ENCODE measurements around the gene NONO. TPM values are rescaled to one million over a fixed set of nuclear protein-coding genes. Genes with fewer than 3 reads are reported as not detected.

NONO gene
- total RNA-seq, 2 donors from 2014 or later: 553 to 671 TPM

DNA sequence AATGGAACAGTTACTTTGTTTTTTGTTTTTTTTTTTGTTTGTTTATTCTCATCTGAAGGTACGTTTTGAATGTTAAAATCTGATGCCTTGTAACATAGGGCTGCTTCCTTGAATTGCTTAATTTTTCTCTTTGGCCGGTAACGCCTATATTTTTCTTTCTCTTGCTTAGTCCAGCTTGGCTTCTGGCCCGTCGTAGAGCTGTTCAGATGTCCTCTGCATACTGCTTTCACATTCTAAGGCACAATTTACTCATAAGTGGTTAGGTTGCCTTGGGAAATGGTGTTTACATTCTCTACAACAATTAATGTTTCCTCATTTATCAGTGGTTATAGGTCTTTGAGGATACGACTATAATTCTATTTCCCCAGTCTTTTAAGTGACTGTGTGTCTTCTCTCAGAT, 7.9 kb downstream of the NONO start:
- Mint-ChIP-seq H3K4me1 (no peaks in the 10 kb centered on the region), H3K4me3 (no peak overlapping the region), H3K9me3 (peaks cover 35% of the 10 kb centered on the region), H3K27ac (no peak overlapping the region), H3K27me3 (ENCODE audit: insufficient read depth) (no peaks in the 10 kb centered on the region), H3K36me3 (ENCODE audit: low read depth) (peaks cover 49% of the 10 kb centered on the region)
- TF ChIP-seq, protein P1, sequence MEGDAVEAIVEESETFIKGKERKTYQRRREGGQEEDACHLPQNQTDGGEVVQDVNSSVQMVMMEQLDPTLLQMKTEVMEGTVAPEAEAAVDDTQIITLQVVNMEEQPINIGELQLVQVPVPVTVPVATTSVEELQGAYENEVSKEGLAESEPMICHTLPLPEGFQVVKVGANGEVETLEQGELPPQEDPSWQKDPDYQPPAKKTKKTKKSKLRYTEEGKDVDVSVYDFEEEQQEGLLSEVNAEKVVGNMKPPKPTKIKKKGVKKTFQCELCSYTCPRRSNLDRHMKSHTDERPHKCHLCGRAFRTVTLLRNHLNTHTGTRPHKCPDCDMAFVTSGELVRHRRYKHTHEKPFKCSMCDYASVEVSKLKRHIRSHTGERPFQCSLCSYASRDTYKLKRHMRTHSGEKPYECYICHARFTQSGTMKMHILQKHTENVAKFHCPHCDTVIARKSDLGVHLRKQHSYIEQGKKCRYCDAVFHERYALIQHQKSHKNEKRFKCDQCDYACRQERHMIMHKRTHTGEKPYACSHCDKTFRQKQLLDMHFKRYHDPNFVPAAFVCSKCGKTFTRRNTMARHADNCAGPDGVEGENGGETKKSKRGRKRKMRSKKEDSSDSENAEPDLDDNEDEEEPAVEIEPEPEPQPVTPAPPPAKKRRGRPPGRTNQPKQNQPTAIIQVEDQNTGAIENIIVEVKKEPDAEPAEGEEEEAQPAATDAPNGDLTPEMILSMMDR (conservative IDR thresholded peaks at IDR 0.05): no peak
- Histone ChIP-seq H3K4me1 (ENCODE audit: control insufficient read depth, insufficient read depth, low read length) (no peaks in the 10 kb centered on the region), H3K27ac (ENCODE audit: low read depth, low read length) (no peak overlapping the region), H3K9me3 (ENCODE audit: control insufficient read depth, low read length) (no peaks in the 10 kb centered on the region), H3K9ac (ENCODE audit: extremely low read depth, low read length, poor library complexity, severe bottlenecking) (no peak overlapping the region), H3K4me3 (ENCODE audit: low read length) (no peak overlapping the region), H3K36me3 (ENCODE audit: control insufficient read depth, insufficient read depth, low read length) (peaks cover 60% of the 10 kb centered on the region), H3K27me3 (ENCODE audit: control insufficient read depth, insufficient read depth, low read length, poor library complexity, severe bottlenecking) (no peaks in the 10 kb centered on the region)
- 93 to 95% methylated on average over 3 of the region's 6 CpGs for WGBS, 2 experiments (ENCODE audit: insufficient coverage in 1 of 2, insufficient read length in 1 of 2)
- no peak for DNase-seq

DNA sequence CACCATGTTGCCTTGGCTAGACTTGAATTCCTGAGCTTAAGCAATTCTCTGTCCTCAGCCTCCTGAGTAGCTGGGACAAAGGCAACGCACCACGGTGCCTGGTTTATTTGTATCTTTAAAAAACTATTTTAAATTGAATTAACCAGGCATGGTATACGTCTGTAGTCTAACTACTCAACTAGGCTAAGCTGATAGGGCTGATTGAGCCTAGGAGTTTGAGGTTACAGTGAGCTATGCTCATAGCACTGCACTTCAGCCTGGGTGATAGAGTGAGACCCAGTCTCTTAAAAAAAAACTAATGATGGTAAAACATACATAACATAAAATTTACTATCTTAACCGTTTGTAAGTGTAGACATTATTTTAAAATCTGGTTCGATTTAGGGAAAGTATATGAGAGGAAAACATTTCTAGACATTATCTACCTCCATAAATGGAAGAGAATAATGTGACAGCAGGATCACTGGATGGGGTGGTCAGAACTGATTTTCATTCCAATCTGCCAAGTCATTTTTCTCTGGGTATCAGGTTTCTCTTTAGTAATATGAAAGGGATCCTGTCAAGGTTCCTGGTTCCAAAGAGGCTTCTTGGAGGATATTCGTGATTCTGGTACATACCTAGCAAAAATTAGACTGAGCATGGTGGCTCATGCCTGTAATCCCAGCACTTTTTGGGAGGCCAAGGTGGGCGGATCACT, 9.4 kb downstream of the NONO start:
- H3K27me3 Mint-ChIP-seq (ENCODE audit: insufficient read depth): no peaks in the 10 kb centered on the region
- Histone ChIP-seq H3K4me1 (ENCODE audit: control insufficient read depth, insufficient read depth, low read length) (no peaks in the 10 kb centered on the region), H3K27me3 (ENCODE audit: control insufficient read depth, insufficient read depth, low read length, poor library complexity, severe bottlenecking) (no peaks in the 10 kb centered on the region), H3K4me3 (ENCODE audit: low read length) (no peak overlapping the region), H3K36me3 (ENCODE audit: control insufficient read depth, insufficient read depth, low read length) (peaks cover 71% of the 10 kb centered on the region), H3K9me3 (ENCODE audit: control insufficient read depth, low read length) (no peaks in the 10 kb centered on the region), H3K9ac (ENCODE audit: extremely low read depth, low read length, poor library complexity, severe bottlenecking) (no peak overlapping the region), H3K27ac (ENCODE audit: low read depth, low read length) (no peak overlapping the region)
- H3K4me1 Mint-ChIP-seq: no peaks in the 10 kb centered on the region
- no peak for DNase-seq
- peaks cover 64% of the 10 kb centered on the region for H3K36me3 Mint-ChIP-seq (ENCODE audit: low read depth)
- no peak overlapping the region for H3K4me3 Mint-ChIP-seq
- TF ChIP-seq, protein P1 (conservative IDR thresholded peaks at IDR 0.05): no peak
- H3K27ac Mint-ChIP-seq: no peak overlapping the region
- WGBS, 2 experiments (ENCODE audit: insufficient coverage in 1 of 2, insufficient read length in 1 of 2): 93 to 100% methylated on average over 3 of the region's 7 CpGs
- peaks cover 44% of the 10 kb centered on the region for H3K9me3 Mint-ChIP-seq

DNA sequence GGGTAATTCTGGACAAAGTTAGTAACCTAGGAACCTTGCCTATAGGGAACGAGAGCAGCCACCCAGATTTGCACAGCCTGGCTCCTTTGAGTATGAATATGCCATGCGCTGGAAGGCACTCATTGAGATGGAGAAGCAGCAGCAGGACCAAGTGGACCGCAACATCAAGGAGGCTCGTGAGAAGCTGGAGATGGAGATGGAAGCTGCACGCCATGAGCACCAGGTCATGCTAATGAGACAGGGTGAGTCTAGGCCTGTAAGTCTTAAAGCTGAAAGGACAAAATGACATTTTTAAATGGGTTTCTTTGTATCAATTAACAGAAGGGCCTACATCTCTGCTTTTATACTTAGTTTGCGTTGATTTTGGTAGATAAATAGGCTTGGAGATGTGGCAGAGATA, 13.4 kb downstream of the NONO start:
- H3K9me3 ChIP-seq (ENCODE audit: control insufficient read depth, low read length): no peaks in the 10 kb centered on the region
- Mint-ChIP-seq H3K4me3 (no peak overlapping the region), H3K36me3 (ENCODE audit: low read depth) (peaks cover 66% of the 10 kb centered on the region), H3K27me3 (ENCODE audit: insufficient read depth) (no peaks in the 10 kb centered on the region), H3K27ac (no peak overlapping the region), H3K9me3 (peaks cover 56% of the 10 kb centered on the region), H3K4me1 (peaks cover 2% of the 10 kb centered on the region)
- H3K4me1 ChIP-seq (ENCODE audit: control insufficient read depth, insufficient read depth, low read length): no peaks in the 10 kb centered on the region
- H3K36me3 ChIP-seq (ENCODE audit: control insufficient read depth, insufficient read depth, low read length): peaks cover 63% of the 10 kb centered on the region
- H3K27me3 ChIP-seq (ENCODE audit: control insufficient read depth, insufficient read depth, low read length, poor library complexity, severe bottlenecking): no peaks in the 10 kb centered on the region
- no peak overlapping the region for H3K27ac ChIP-seq (ENCODE audit: low read depth, low read length)
- no peak overlapping the region for H3K4me3 ChIP-seq (ENCODE audit: low read length)
- H3K9ac ChIP-seq (ENCODE audit: extremely low read depth, low read length, poor library complexity, severe bottlenecking): no peak overlapping the region
- TF ChIP-seq, protein P1 (conservative IDR thresholded peaks at IDR 0.05): no peak
- 94 to 95% methylated on average over 3 to 6 of the region's 6 CpGs for WGBS, 2 experiments (ENCODE audit: insufficient coverage in 1 of 2, insufficient read length in 1 of 2)
- no peak for DNase-seq
